HG02571 (cell line): ENCODE measurements around the gene PRMT7.

ENCODE experiments used
- ATAC-seq: cut with Tn5 transposase; IDR thresholded peaks from one replicate; pipeline ENCODE4 v1.9.1; 2021; ENCODE audit warnings: mild to moderate bottlenecking, moderate library complexity; ENCODE audit not compliant: unreplicated experiment

PRMT7 gene

DNA sequence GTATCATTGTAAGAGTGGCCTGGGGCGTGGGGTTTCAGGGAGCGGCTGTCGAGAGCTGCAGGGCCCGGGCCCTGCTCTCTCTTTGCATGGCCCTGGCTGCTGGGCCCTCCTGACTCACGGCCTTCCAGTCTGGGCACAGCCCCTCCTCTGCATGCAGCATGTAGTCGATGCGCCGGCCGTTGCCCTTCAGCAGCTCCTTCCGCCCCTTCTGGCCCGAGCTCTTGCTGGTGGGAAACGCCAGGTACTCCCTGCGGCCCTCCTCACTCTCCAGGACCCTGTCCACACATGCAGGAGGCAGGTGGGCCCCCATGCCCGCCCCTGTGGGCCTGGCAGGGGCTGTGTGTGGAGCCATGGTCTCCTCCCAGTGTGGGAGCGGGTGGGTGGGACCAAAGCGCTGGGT is 50.7 kb downstream of the PRMT7 start:
- no peak for ATAC-seq

DNA sequence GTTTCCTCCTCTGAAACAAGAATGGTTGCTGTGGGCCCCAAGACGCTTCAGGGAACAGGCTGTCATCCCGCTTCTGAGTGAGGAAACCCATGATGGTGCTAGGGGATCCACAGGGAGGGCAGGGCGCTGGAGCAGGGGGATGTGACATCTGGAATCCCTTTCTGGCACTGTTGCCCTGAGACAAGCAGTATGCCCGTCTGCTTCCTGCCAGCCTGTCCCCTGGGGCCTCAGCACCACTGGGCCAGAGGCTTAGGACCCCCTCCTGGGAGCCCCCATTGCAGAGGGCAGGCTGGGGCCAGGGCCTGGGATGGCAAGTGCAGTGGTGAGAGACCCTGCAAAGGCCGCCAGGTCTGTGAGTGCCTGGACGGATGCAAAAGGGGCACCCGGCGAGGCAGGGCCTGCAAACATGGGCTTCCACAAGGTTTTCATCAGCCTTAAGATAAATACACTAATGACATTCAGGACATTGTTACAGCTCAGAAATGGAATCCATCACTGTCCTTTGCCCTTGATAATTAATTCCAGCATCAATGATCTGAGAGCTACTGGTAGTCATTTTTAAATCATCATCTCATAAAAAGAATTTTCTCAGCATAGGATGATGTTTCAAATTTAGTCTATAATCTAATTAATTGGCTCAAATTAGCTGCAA is 51.6 kb downstream of the PRMT7 start:
- no peak for ATAC-seq

DNA sequence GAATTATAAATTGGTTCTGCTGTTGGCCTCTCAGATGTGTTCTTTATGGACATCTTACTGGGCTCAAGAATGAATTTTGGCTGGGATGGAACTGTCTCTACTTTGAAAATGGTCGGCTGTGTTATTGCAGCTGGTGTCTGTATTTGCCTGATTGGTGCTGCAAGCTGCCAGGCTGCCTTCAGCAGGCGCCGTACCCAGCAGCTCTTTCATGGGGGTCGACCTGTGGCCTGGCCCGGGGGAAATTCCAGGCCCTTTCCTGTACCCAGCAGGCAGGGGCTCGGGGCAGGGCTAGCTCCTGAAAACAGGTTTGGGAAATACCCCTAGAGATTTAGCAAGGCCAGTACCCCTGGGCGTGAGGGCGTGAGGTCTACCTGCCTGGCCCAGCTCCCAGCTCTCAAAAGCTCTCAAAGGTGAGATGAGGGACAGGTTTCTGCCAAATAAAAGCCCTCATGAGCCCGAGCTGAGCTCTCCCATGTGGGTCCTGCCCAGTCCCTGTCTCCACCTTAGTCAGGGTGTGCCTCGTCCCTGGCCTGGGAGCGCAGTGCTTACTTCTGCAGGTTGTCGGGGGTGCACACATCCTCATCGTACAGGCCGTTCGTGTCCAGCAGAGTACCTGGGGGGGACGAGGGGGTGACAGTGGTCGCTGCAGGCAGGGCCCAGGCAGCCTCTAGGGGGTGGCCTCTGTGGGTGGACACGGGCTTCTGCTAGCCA is 52.3 kb downstream of the PRMT7 start:
- no peak for ATAC-seq

DNA sequence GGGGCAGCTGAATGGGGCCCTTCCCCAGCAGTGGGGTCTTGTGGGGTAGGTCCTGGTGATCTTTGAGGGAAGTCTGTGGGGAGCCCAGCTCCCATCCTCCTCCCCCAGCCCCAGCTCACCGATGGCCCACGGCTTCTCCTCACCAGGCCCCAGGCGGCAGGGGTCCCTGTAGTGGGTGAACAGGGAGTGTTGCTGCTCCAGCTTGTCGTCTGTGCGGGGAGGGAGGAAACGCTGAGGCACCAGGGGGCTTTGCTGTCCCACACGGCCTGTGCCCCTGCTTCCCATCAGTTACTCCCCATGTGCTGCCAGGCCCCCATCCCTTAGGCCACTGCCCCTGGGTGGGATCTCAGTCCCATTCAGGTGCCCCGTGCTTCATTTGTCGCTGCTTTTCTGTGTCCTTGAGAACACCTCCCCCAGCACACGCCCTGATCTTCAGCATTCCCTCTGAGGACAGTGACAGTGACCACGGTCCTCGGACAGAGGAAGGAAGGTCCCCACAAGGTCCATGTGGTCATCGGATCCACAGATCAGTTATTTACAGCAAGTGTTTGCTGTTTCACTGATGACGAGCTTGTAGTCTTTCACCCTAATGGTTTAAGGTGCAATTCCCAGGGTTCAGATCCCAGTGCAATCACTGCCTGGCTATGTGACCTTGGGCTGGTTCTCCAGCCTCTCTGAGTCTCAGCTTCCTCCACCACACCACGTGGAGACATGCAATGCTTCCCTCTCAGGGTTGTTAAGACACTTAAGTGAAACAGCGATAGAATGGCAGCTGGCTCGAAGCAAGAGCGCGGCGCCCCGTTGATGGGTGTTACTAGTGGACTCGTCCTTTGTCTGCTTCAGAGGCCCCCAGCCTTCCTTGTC is 53.1 kb downstream of the PRMT7 start:
- no peak for ATAC-seq

- no peak for ATAC-seq
Observed at GRCh38 chr16:68364561-68364998, 53.8 kb downstream of the PRMT7 start.

DNA sequence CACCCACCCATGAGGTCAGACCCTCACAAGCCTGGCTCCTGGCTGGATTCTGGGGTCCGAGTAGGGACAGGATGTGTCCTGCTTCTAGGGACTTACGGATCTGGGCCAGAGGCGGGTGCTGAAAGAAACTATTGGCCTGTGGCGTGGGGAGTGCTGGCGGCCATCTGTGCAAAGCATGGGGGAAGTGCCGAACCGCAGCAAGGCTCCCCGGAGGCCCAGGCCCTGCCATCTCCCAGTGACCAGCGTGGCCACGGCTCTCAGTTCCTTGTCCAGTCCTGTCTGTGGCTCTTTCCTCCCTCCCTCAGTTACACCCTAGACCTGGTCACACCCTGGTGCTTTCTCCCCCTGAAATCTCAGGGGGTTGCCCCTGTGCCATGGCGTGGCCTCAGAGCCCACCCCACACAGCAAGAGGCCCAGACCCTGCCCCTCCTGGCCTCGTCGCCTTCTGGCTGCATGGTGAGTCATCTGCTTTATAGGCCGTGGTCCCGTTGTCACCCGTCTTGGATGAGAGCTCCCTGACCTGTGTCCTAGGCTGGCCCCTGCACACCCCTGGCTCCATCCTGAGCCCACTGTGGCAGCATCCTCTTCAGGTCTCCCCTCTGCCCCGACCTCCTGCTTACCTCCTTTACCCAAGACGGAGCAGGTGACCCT is 54.5 kb downstream of the PRMT7 start:
- ATAC-seq = no peak

GRCh38 chr16:68366062-68366461 is 55.2 kb downstream of the PRMT7 start:
- no peak for ATAC-seq

DNA sequence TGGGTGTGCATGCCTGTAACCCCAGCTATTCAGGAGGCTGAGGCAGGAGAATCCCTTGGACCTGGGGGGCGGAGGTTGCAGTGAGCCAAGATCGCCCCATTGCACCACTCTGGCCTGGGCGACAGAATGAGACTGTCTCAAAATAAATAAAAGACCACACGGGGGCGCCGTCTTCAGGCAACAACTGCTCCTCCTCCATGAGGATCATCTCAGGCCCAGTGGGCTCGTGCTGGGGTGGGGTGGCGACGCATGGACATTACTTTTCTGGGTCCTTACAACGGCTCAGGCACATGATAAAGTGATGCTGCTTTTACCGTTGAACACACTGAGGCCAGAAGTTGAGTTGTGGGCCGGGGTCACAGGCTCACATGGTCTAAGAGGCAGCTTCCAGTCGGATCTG is 56.2 kb downstream of the PRMT7 start:
- no peak for ATAC-seq

DNA sequence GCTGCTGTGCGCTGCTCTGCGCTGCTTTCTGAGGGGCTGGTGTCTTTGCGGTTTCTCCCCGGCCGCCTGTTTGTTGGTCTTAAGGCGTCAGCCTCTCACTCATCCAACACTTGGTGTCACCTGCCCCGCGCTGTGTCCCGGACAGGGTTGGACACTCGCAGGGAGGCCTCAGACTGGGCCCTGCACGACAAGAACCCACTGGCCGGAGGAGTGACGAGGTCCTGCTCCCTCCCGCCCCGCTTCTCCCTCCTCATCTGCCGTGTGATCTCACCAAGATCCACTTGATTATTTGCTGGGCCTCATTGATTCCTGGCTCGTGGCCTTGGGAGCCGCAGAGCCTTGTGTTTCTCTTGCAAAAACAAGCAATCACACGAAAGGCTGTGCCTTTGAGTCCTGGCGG is 56.6 kb downstream of the PRMT7 start:
- no peak for ATAC-seq

- no peak for ATAC-seq
Observed at GRCh38 chr16:68367891-68368290, 57.1 kb downstream of the PRMT7 start.

- no peak for ATAC-seq
Observed at GRCh38 chr16:68368301-68368888, 57.6 kb downstream of the PRMT7 start.

DNA sequence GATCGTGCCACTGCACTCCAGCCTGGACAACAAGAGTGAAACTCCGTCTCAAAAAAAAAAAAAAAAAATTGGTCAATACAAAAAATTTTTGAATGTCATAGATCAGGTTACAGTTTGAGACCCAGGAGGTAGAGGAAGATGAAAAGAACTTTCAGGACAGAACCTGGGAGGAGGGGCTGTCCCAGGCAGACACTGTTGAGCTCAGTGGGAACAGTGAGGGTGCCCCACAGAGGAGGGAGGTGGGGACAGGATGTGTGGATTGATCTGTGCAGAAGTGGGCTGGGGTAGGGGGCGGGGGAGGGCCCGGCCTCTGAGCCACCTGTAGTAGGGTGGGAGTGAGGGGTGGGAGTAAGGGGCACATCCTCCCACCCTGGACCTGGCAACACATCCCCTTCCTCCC is 58.3 kb downstream of the PRMT7 start:
- no peak for ATAC-seq

DNA sequence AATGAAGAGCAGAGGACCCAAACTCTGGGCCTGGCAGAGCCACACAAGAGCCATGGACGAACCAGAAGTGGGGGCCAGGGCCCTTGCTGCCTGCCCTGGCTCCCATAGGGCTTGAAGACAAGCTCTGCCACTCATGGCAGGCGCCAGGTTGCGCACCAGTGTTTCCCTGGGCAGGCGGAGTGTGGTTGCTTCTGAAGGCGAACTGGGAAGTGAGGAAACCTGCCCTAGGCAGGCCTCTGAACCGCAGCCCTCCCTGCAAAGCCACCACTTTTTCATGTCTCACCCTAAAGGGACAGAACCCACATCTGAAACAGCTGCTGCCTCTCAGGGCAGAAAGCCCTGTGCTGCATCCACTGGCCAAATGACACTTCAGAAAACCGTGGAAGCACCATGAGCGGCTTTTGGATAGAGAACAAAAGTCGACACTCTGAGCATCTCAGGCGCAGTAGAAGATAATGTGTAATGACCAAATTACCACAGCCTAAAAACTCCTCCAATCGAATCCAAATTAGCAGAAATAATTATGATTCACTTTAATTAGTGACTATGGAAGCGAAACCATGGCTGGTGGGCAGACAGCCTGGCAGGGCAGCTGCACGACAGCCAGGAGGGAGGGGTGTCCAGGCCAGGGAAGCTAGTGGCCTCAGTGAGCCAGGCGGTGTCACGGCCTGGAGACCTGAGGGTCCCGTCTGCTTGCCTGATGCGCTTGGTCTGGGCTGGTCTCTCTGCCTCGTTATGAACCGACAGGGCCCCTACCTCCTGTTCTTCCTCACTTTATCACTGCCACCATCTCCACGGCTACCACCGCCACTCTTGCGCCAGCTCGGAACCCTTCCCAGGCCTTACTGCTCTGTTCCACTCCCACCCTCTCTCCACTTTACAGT is 59.1 kb downstream of the PRMT7 start:
- ATAC-seq = peak; percentile 58

GRCh38 chr16:68370581-68371275 is 59.9 kb downstream of the PRMT7 start:
- ATAC-seq = no peak

DNA sequence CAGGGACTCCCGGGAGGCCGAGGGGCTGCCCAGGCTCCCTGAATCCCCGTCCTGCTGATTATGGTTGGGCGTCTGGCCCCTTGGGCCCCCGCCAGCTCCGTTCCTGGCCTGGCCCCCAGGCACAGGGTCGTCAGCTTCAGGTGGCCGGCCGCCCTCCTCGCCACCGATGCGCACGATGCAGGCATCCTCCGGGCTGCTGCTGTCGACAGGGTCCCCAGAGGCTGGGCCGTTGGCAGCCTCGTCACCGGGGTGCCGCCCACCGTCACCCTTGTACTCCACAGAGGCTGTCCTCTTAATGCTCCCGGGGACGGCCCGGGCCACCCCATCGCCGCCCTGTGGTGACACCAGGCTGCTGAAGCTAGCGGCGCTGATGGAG is 60.4 kb downstream of the PRMT7 start:
- ATAC-seq = no peak

DNA sequence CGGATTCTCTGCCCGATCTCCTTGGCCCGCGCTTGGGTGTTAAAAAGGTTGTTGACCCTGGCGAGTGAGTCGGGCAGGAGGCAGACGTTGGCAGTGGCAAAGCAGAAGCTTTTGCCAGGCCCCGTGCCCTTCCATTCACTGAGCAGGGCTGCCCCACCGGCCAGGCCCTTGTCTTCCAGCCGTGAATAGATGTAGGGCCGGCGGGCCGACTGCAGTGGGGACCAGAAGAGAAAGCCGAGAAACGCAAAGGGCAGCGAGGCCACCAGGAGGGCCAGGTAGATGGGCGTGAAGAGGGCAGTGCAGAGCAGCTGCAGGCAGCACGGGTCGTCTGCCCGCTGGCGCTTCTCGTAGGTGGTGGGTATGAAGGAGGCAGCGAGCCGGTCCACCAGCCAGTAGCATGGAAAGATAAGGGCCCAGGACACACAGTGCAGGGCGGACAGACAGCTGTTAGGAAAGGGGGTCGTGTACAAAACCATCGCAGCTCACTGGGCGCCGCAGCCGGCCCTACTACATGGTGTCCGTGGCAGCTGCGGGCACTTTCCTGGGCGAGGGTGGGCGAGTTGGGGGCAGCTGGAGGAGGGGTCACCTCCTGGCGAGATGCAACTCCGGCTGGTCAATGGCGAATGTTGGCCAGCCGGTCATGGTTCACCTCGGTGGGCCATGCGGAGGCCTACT is 61.0 kb downstream of the PRMT7 start:
- no peak for ATAC-seq

DNA sequence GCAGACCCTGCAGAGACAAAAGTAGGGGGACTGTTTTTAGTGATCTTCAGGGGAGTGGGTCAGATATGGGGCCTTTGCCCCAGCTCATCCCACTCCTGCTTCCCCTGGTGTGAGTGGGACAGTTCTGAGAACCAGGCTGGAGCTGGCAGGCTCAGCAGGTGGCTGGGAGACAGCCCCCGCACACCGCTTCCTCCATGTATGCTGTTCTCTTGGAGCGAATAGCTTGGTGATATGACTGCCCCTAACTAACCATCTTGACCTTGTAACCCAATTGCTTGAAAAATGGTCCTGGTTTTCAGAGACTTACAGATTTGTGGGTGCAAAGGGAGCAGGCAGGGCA is 61.5 kb downstream of the PRMT7 start:
- no peak for ATAC-seq

- no peak for ATAC-seq
Observed at GRCh38 chr16:68372806-68373205, 62.0 kb downstream of the PRMT7 start.
